Measurements from ENCODE around the gene FCER1A. TPM values are rescaled to one million over a fixed set of nuclear protein-coding genes. Genes with fewer than 3 reads are reported as not detected.

The FCER1A gene
- total and polyA plus RNA-seq, 2 donors (not counting 1 experiment from before 2014, with no cell fraction given): not detected

DNA sequence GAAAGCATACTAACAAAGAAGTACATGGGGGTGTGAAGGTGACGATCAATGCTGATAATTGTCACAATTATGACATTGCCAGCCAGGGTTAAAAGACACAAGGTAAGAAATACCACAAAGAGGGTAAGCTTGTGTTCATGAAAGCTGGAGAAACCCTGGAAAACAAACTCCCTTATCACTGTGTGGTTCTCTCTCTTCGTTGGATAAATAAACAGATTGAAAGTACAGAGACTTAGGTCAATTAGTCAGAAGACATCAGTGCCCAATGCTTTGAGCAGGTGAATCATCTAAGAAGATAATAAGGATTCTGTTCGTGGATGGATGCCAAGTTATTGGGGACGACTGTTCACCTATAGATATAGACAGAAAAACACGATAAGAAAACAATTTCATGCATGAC is 22.4 kb upstream of the FCER1A start:
- no peak overlapping the region for H3K4me3 ChIP-seq (replicated peaks in 1 of 4; ENCODE audit: control extremely low read depth in 1 of 4, insufficient read depth in 1 of 4, low read depth in 3 of 4, low read length in 4 of 4)
- TF ChIP-seq CTCF (conservative IDR thresholded peaks at IDR 0.05 in 1 of 2, IDR thresholded peaks at IDR 0.05 in 1 of 2; ENCODE audit: low read depth in 1 of 2, low read length in 2 of 2) (no peak), EZH2 (IDR thresholded peaks at IDR 0.05; ENCODE audit: low read length, missing control alignments) (no peak)
- H3K36me3 ChIP-seq (ENCODE audit: control insufficient read depth, insufficient read depth, low read length): no peaks in the 10 kb centered on the region
- H3K9ac ChIP-seq (ENCODE audit: insufficient read depth, low read length): no peak overlapping the region
- no peak for DNase-seq (ENCODE audit: low read depth in 2 of 2)
- H3K79me2 ChIP-seq (ENCODE audit: control insufficient read depth, insufficient read depth, low read length): no peaks in the 10 kb centered on the region
- no peaks in the 10 kb centered on the region for H4K20me1 ChIP-seq (ENCODE audit: control insufficient read depth, extremely low read depth, insufficient read depth, low read length)
- H3K27me3 ChIP-seq (ENCODE audit: control insufficient read depth, insufficient read depth, low read length): no peaks in the 10 kb centered on the region
- no peaks in the 10 kb centered on the region for H3K4me1 ChIP-seq (ENCODE audit: control insufficient read depth, extremely low read depth, insufficient read depth, low read length)
- no peak overlapping the region for H3K4me2 ChIP-seq (ENCODE audit: extremely low read depth, insufficient read depth, low read length)
- H3K9me3 ChIP-seq (ENCODE audit: control insufficient read depth, insufficient read depth, low read depth, low read length): no peaks in the 10 kb centered on the region
- no peak overlapping the region for H3K27ac ChIP-seq (ENCODE audit: insufficient read depth, low read length)
- no peak overlapping the region for H2AFZ ChIP-seq (ENCODE audit: low read length)

DNA sequence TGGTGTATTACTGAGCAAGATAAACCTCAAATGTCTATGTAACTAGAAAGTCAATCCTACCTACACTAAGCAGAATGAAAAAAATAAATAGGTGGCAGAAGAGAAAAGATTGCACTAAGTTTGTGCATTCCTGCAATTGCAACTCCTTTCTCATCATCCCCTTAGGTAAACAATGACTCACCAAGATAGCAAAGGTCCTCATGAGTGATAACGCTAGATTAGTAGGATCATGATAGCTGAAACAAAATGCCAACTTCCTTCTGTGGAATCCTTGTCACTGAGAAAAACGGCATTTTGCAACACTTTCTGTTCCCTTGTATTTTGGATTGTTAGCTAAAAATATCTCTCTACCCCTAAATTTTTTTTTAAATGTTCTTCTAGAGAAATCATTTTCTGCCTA is 20.0 kb upstream of the FCER1A start:
- Histone ChIP-seq H3K9ac (ENCODE audit: insufficient read depth, low read length) (no peak overlapping the region), H2AFZ (ENCODE audit: low read length) (no peak overlapping the region), H3K27ac (ENCODE audit: insufficient read depth, low read length) (no peak overlapping the region), H3K4me3 (replicated peaks in 1 of 4; ENCODE audit: control extremely low read depth in 1 of 4, insufficient read depth in 1 of 4, low read depth in 3 of 4, low read length in 4 of 4) (no peak overlapping the region), H3K4me1 (ENCODE audit: control insufficient read depth, extremely low read depth, insufficient read depth, low read length) (no peaks in the 10 kb centered on the region), H4K20me1 (ENCODE audit: control insufficient read depth, extremely low read depth, insufficient read depth, low read length) (no peaks in the 10 kb centered on the region), H3K36me3 (ENCODE audit: control insufficient read depth, insufficient read depth, low read length) (no peaks in the 10 kb centered on the region), H3K4me2 (ENCODE audit: extremely low read depth, insufficient read depth, low read length) (no peak overlapping the region), H3K27me3 (ENCODE audit: control insufficient read depth, insufficient read depth, low read length) (no peaks in the 10 kb centered on the region), H3K9me3 (ENCODE audit: control insufficient read depth, insufficient read depth, low read depth, low read length) (no peaks in the 10 kb centered on the region), H3K79me2 (ENCODE audit: control insufficient read depth, insufficient read depth, low read length) (no peaks in the 10 kb centered on the region)
- no peak for TF ChIP-seq CTCF (conservative IDR thresholded peaks at IDR 0.05 in 1 of 2, IDR thresholded peaks at IDR 0.05 in 1 of 2; ENCODE audit: low read depth in 1 of 2, low read length in 2 of 2)
- no peak for TF ChIP-seq EZH2 (IDR thresholded peaks at IDR 0.05; ENCODE audit: low read length, missing control alignments)
- DNase-seq (ENCODE audit: low read depth in 2 of 2): no peak

- TF ChIP-seq CTCF (conservative IDR thresholded peaks at IDR 0.05 in 1 of 2, IDR thresholded peaks at IDR 0.05 in 1 of 2; ENCODE audit: low read depth in 1 of 2, low read length in 2 of 2) (no peak), EZH2 (IDR thresholded peaks at IDR 0.05; ENCODE audit: low read length, missing control alignments) (no peak)
- Histone ChIP-seq H3K4me1 (ENCODE audit: control insufficient read depth, extremely low read depth, insufficient read depth, low read length) (no peaks in the 10 kb centered on the region), H3K4me3 (replicated peaks in 1 of 4; ENCODE audit: control extremely low read depth in 1 of 4, insufficient read depth in 1 of 4, low read depth in 3 of 4, low read length in 4 of 4) (no peak overlapping the region), H3K9me3 (ENCODE audit: control insufficient read depth, insufficient read depth, low read depth, low read length) (no peaks in the 10 kb centered on the region), H3K79me2 (ENCODE audit: control insufficient read depth, insufficient read depth, low read length) (no peaks in the 10 kb centered on the region), H2AFZ (ENCODE audit: low read length) (no peak overlapping the region), H3K9ac (ENCODE audit: insufficient read depth, low read length) (no peak overlapping the region), H4K20me1 (ENCODE audit: control insufficient read depth, extremely low read depth, insufficient read depth, low read length) (no peaks in the 10 kb centered on the region), H3K27ac (ENCODE audit: insufficient read depth, low read length) (no peak overlapping the region), H3K27me3 (ENCODE audit: control insufficient read depth, insufficient read depth, low read length) (no peaks in the 10 kb centered on the region), H3K36me3 (ENCODE audit: control insufficient read depth, insufficient read depth, low read length) (no peaks in the 10 kb centered on the region), H3K4me2 (ENCODE audit: extremely low read depth, insufficient read depth, low read length) (no peak overlapping the region)
- DNase-seq (ENCODE audit: low read depth in 2 of 2): no peak
Measured at GRCh38 chr1:159289060-159289459, 13.1 kb upstream of the FCER1A start.

Measured in fibroblast of lung (primary cell).